Breast epithelium (tissue), 4 donors: Measurements from ENCODE around the gene PSMD8. TPM values are rescaled to one million over a fixed set of nuclear protein-coding genes. Genes with fewer than 3 reads are reported as not detected.
"Not testable (repeated sequence)": the region's sequence is repeated elsewhere in the genome, so short reads cannot be mapped to it uniquely, and the experiment has no call there.

Source experiments
- DNase-seq, 2 donors: peaks; one replicate each; pipeline ENCODE4 v3.0.0-alpha.2; 2019; ENCODE audit warnings: low spot score in 2 of 2
- H3K27ac ChIP-seq, 2 donors: fragments of 200-600 bp; sonication (generic) in 1 of 2; one replicate each; pipeline ENCODE4 v1.5.1; 2016 to 2019; ENCODE audit warnings: mild to moderate bottlenecking in 1 of 2
- H3K27me3 ChIP-seq, 2 donors: fragments of 200-600 bp; sonication (generic) in 1 of 2; one replicate each; pipeline versions ENCODE4 v1.5.1 to v1.6.0; 2017 to 2019; ENCODE audit warnings: control low read depth in 1 of 2, mild to moderate bottlenecking in 1 of 2
- H3K36me3 ChIP-seq: fragments of 200-600 bp; one replicate; pipeline ENCODE4 v1.5.1; 2019
- H3K4me1 ChIP-seq, 2 donors: fragments of 200-600 bp; sonication (generic); one replicate each; pipeline ENCODE4 v1.5.1; 2016 to 2019; ENCODE audit warnings: control low read depth in 1 of 2
- H3K4me3 ChIP-seq, 3 donors: fragments of 200-600 bp; sonication (generic); 1 replicate in 2 of 3; 2 replicates in 1 of 3; pipeline ENCODE4 v1.5.1; 2016 to 2019; ENCODE audit warnings: mild to moderate bottlenecking in 3 of 3, moderate library complexity in 2 of 3
- H3K9me3 ChIP-seq, 2 donors: fragments of 200-600 bp; sonication (generic) in 1 of 2; one replicate each; pipeline ENCODE4 v1.5.1; 2016 to 2019; ENCODE audit warnings: control low read depth in 1 of 2
- POLR2A ChIP-seq: fragments of 450-650 bp; IDR thresholded peaks from one replicate; pipeline ENCODE4 v1.6.1; 2016; ENCODE audit warnings: antibody characterized with exemption, mild to moderate bottlenecking, moderate library complexity
- POLR2AphosphoS5 ChIP-seq, 3 donors: sonication (generic); formaldehyde crosslinking; IDR thresholded peaks; one replicate each; pipeline ENCODE4 v1.6.1; 2017; ENCODE audit warnings: antibody characterized with exemption in 3 of 3
- intact Hi-C: fragments of 100-400 bp; cut with DNase I; formaldehyde crosslinking; loops from one replicate; pipeline ENCODE4 v1.15.1; 2023; ENCODE audit warnings: low total_unique reads
- total RNA-seq, 3 donors: library from RNA; depleted of rRNA; stranded (reverse); fragments of >200 nt; gene quantifications; one replicate each; pipeline ENCODE4 v1.1.0, GENCODE V29; 2016
- TF ChIP-seq, protein P1 (sequence below), 3 donors: fragments of 450-650 bp; IDR thresholded peaks; one replicate each; pipeline ENCODE4 v1.5.1; 2016 to 2017; ENCODE audit warnings: antibody characterized with exemption in 3 of 3, mild to moderate bottlenecking in 3 of 3, moderate library complexity in 3 of 3

Gene PSMD8
- total RNA-seq, 3 donors from 2014 or later = 203 to 598 (median 218) TPM

DNA sequence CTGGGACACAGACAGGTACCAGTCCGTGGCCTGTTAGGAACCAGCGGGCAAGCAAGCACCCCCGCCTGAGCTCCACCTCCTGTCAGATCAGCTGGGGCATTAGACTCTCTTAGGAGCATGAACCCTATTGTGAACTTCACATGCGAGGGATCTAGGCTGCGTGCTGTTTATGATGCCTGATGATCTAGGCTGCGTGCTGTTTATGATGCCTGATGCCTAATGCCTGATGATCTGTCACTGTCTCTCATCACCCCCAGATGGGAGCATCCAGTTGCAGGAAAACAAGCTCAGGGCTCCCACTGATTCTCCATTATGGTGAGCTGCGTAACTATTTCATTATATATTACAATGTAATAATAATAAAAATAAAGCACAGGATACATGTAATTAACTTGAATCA is 48.1 kb downstream of the PSMD8 start:
- peaks cover 0 to 10% of the 10 kb centered on the region in 2 donors for H3K27me3 ChIP-seq
- H3K9me3 ChIP-seq = no peaks in the 10 kb centered on the region
- no peak overlapping the region for H3K27ac ChIP-seq
- H3K4me3 ChIP-seq = no peak overlapping the region
- TF ChIP-seq POLR2A (no peak), POLR2AphosphoS5 (IDR thresholded peaks at IDR 0.05) (no peak)
- TF ChIP-seq, protein P1, sequence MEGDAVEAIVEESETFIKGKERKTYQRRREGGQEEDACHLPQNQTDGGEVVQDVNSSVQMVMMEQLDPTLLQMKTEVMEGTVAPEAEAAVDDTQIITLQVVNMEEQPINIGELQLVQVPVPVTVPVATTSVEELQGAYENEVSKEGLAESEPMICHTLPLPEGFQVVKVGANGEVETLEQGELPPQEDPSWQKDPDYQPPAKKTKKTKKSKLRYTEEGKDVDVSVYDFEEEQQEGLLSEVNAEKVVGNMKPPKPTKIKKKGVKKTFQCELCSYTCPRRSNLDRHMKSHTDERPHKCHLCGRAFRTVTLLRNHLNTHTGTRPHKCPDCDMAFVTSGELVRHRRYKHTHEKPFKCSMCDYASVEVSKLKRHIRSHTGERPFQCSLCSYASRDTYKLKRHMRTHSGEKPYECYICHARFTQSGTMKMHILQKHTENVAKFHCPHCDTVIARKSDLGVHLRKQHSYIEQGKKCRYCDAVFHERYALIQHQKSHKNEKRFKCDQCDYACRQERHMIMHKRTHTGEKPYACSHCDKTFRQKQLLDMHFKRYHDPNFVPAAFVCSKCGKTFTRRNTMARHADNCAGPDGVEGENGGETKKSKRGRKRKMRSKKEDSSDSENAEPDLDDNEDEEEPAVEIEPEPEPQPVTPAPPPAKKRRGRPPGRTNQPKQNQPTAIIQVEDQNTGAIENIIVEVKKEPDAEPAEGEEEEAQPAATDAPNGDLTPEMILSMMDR (IDR thresholded peaks at IDR 0.05) = no peak
- no peaks in the 10 kb centered on the region for H3K4me1 ChIP-seq
- no peak for DNase-seq
- no peaks in the 10 kb centered on the region for H3K36me3 ChIP-seq
- intact Hi-C loops = no loop called here

DNA sequence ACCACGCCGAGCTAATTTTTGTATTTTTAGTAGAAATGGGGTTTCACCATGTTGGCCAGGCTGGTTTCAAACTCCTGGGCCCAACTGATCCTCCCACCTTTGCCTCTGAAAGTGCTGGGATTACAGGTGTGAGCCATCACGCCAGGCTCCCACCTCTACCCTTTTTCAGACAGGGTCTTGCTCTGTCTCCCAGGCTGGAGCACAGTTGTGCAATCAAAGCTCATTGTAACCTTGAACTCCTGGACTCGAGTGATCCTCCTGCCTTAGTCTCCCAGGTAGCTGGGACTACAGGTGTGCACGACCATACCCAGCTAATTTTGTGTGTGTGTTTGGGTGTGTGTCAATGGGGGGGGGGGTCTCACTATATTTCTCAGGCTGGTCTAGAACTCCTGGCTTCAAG is 49.9 kb downstream of the PSMD8 start:
- H3K9me3 ChIP-seq = no peaks in the 10 kb centered on the region
- TF ChIP-seq, protein P1 (IDR thresholded peaks at IDR 0.05) = no peak
- TF ChIP-seq POLR2AphosphoS5 (IDR thresholded peaks at IDR 0.05) (no peak), POLR2A (no peak)
- no peaks in the 10 kb centered on the region for H3K4me1 ChIP-seq
- no peak for DNase-seq
- H3K27ac ChIP-seq = no peak overlapping the region
- H3K27me3 ChIP-seq = peaks cover 0 to 10% of the 10 kb centered on the region in 2 donors
- no peaks in the 10 kb centered on the region for H3K36me3 ChIP-seq
- intact Hi-C loops = no loop called here
- no peak overlapping the region for H3K4me3 ChIP-seq

DNA sequence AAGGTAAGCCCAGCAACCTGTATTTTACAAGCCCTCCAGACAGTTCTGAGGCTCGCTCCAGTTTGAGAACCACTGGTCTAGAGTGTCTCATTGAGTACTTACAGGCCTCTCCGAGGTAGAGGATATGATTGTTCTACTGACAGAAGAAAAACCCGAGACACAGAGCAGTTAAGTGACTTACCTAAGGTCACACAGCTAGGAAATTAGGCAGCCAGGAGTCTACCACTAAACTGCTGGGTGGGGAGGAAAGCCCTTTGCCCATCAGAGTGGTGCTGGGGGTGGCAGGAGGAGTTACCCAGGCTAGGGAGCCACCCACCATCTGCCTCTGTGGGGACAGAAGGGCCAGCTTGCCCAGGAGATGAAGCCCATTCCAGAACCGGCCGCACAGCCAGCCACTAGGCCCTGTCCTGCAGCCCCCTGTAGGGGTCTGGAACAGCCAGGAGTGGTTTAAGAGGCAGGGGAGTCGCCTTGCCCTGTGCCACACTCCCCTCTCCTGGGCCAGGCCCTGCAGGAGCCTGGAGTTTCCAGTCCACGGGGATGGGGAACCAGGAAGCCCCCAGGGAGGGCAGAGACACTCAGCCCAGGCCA is 50.9 kb downstream of the PSMD8 start:
- Histone ChIP-seq H3K9me3 (no peaks in the 10 kb centered on the region), H3K4me3 (peak overlapping the region; percentile 13 to 35 (median 32)), H3K36me3 (no peaks in the 10 kb centered on the region), H3K27me3 (peaks cover 0 to 10% of the 10 kb centered on the region in 2 donors), H3K27ac (no peak overlapping the region), H3K4me1 (no peaks in the 10 kb centered on the region)
- DNase-seq = no peak
- TF ChIP-seq POLR2AphosphoS5 (IDR thresholded peaks at IDR 0.05) (no peak), POLR2A (no peak)
- TF ChIP-seq, protein P1 (IDR thresholded peaks at IDR 0.05) = no peak
- intact Hi-C loops = no loop called here

DNA sequence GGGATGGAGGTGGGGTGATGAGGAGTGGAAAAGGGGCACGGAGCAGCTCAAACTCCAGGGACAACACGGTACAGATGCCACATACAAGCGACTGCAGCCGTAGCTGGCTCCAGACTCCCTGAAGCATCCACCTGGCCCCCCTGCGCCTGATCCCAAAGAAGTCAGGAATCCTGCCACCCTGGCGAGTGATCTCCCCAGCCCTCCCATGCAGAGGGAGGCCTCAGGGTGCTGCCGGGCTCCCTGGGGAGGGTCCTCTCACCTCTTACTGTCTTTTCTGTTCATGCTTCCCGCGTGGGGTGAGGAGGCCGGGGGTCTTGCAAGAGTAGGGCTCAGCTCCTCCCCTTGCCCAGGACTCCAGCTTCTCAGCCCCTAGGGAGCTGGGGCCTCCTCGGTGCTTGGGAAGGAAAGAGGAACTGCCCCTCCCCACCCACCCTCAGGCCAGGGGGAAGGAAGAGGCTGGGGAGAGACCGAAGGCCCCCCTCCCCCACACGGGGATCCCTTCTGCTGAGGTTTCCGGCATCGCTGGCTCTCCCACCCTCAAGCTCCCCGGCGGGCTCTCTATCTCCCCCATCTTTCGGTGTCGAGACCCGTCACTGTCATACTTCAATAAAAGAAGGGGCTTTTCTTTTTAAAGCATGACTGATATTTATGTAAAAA is 51.6 kb downstream of the PSMD8 start, which contains the start of gene RASGRP4:
TSS of gene RASGRP4 (minus strand) at position 410 of the 657 bp plus-strand sequence. CDS start at position 282, 128 bp downstream.
- Histone ChIP-seq H3K4me3 (peak within 1 kb of the TSS; percentile 13 to 35 (median 32)), H3K27me3 (peaks cover 0 to 10% of the 10 kb centered on the region in 2 donors), H3K9me3 (no peaks in the 10 kb centered on the region), H3K4me1 (no peaks in the 10 kb centered on the region), H3K36me3 (no peaks in the 10 kb centered on the region), H3K27ac (no peak within 1 kb of the TSS)
- intact Hi-C loops = no loop called here
- no peak for TF ChIP-seq POLR2AphosphoS5 (IDR thresholded peaks at IDR 0.05)
- no peak for TF ChIP-seq POLR2A
- TF ChIP-seq, protein P1 (IDR thresholded peaks at IDR 0.05) = no peak
- no peak for DNase-seq

DNA sequence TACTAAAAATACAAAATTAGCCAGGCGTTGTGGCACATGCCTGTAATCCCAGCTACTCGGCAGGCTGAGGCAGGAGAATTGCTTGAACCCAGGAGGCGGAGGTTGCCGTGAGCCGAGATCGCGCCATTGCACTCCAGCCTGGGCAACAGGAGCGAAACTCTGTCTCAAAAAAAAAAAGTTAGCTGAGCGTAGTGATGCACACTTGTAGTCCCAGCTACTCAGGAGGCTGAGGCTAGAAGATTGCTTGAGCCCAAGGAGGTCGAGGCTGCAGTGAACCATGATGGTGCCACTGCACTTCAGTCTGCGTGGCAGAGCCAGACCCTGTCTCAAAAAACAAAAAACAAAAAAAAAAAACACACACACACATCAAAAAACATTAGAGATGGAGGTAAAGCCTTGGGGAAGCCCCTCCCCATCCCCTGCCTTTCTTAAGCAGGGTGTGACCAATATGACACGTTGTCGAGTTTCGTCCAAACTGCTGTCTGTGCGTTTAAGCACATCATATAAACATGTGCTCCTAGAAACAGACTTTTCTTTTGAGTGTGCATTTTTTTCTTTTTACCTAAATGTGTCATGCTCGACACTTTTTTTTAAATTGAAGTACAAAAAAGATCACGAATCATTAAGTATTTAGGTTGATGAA is 52.8 kb downstream of the PSMD8 start:
- H3K27ac ChIP-seq, H3K36me3 ChIP-seq, H3K4me1 ChIP-seq, DNase-seq, H3K9me3 ChIP-seq, H3K4me3 ChIP-seq, intact Hi-C loops: not testable (repeated sequence)
- peaks cover 0 to 10% of the 10 kb centered on the region in 2 donors for H3K27me3 ChIP-seq
